ENCODE results near the gene KNTC1.

- TF ChIP-seq CTCF (IDR thresholded peaks at IDR 0.05) = no peak
- TF ChIP-seq POLR2AphosphoS5 (IDR thresholded peaks at IDR 0.05) = no peak
- no peak for TF ChIP-seq POLR2A (IDR thresholded peaks at IDR 0.05)
Measured at GRCh38 chr12:122489038-122489437, 38.0 kb upstream of the KNTC1 start.
